Smooth muscle cell (in vitro differentiated cells): ENCODE measurements around the gene MRPL54. TPM values are rescaled to one million over a fixed set of nuclear protein-coding genes. Genes with fewer than 3 reads are reported as not detected.

ENCODE experiments used
- DNase-seq: peaks from one replicate; lab custom pipeline; 2025; ENCODE audit not compliant: unreplicated experiment; lab: John Stamatoyannopoulos, UW
- H2AFZ ChIP-seq: fragments of 200-600 bp; sonication (generic); 2 replicates; pipeline ENCODE4 v1.6.0; 2016; ENCODE audit warnings: antibody characterized with exemption, low read depth, mild to moderate bottlenecking
- H3F3A ChIP-seq: fragments of 200-600 bp; sonication (generic); 2 replicates; pipeline ENCODE4 v1.6.0; 2017; ENCODE audit warnings: antibody characterized with exemption, low read depth
- H3K27ac ChIP-seq: fragments of 200-600 bp; sonication (generic); 2 replicates; pipeline ENCODE4 v1.5.1; 2016; ENCODE audit warnings: low read depth, mild to moderate bottlenecking
- H3K27me3 ChIP-seq: fragments of 200-600 bp; sonication (generic); 2 replicates; pipeline ENCODE4 v1.6.1; 2016; ENCODE audit warnings: low read depth, mild to moderate bottlenecking
- H3K36me3 ChIP-seq: fragments of 200-600 bp; sonication (generic); 2 replicates; pipeline ENCODE4 v1.5.1; 2016; ENCODE audit warnings: low read depth
- H3K4me1 ChIP-seq: fragments of 200-600 bp; sonication (generic); 2 replicates; pipeline ENCODE4 v1.5.1; 2016; ENCODE audit warnings: low read depth
- H3K4me2 ChIP-seq: fragments of 200-600 bp; sonication (generic); 2 replicates; pipeline ENCODE4 v1.6.0; 2016; ENCODE audit warnings: mild to moderate bottlenecking
- H3K4me3 ChIP-seq: fragments of 200-600 bp; sonication (generic); 2 replicates; pipeline ENCODE4 v1.5.1; 2016; ENCODE audit warnings: mild to moderate bottlenecking
- H3K79me2 ChIP-seq: fragments of 200-600 bp; sonication (generic); 2 replicates; pipeline ENCODE4 v1.6.0; 2016; ENCODE audit warnings: low read depth, mild to moderate bottlenecking
- H3K9ac ChIP-seq: fragments of 200-600 bp; sonication (generic); 2 replicates; pipeline ENCODE4 v1.6.0; 2016; ENCODE audit warnings: low read depth
- H3K9me3 ChIP-seq: fragments of 200-600 bp; sonication (generic); replicated peaks from 2 replicates; pipeline ENCODE4 v1.5.1; 2016; ENCODE audit warnings: low read depth
- H4K20me1 ChIP-seq: fragments of 200-600 bp; sonication (generic); 2 replicates; pipeline ENCODE4 v1.6.0; 2016; ENCODE audit warnings: low read depth
- CTCF ChIP-seq: fragments of 200-600 bp; sonication (generic); IDR thresholded peaks from 2 replicates; pipeline ENCODE4 v1.5.1; 2017; ENCODE audit warnings: borderline replicate concordance, mild to moderate bottlenecking, antibody characterized with exemption; ENCODE audit not compliant: insufficient read depth, poor library complexity, severe bottlenecking
- WGBS: methylation state at CpG from one replicate; pipeline ENCODE4 v1.1.7; 2016; ENCODE audit warnings: low lambda C conversion rate; 5-methylcytosine and 5-hydroxymethylcytosine counted together
- polyA plus RNA-seq: library from polyadenylated mRNA; unstranded; fragments of >200 nt; fragmentation: Nextera tagmentation; extraction: Ambion mirVana; gene quantifications from 2 replicates; pipeline ENCODE4 v1.2.1, GENCODE V29; 2016
- total RNA-seq: library from RNA; depleted of rRNA; stranded (reverse); fragments of >200 nt; gene quantifications from 2 replicates; pipeline ENCODE4 v1.2.3, GENCODE V29; 2014

Gene MRPL54
- 19.5 and 33.8 TPM in 2 replicates for total RNA-seq
- 60.8 and 64.4 TPM in 2 replicates for polyA plus RNA-seq

GRCh38 chr19:3762501-3763459, at the start of gene MRPL54:
TSS of gene MRPL54 (plus strand) at chr19:3762682. CDS start at chr19:3762701, 19 bp downstream.
- H3K27ac ChIP-seq: peak within 1 kb of the TSS; percentile 93

GRCh38 chr19:3716147-3716668, 46.3 kb upstream of the MRPL54 start:
- Histone ChIP-seq H3K36me3 (no peaks in the 10 kb centered on the region), H3K27ac (no peak overlapping the region)
- WGBS: 94% methylated on average over 16 of the region's 16 CpGs

More at GRCh38 chr19:3762501-3763459, at the start of gene MRPL54:
- H3K4me1 ChIP-seq: peaks cover 3% of the 10 kb centered on the region
- no peak for TF ChIP-seq CTCF
- H3K9me3 ChIP-seq: no peaks in the 10 kb centered on the region
- no peaks in the 10 kb centered on the region for H4K20me1 ChIP-seq
- 5% methylated on average over 47 of the region's 47 CpGs for WGBS
- H3F3A ChIP-seq: peaks cover 6% of the 10 kb centered on the region
- H3K36me3 ChIP-seq: no peaks in the 10 kb centered on the region
- H3K79me2 ChIP-seq: peaks cover 28% of the 10 kb centered on the region
- H3K9ac ChIP-seq: peak within 1 kb of the TSS; percentile 96
- no peaks in the 10 kb centered on the region for H3K27me3 ChIP-seq
- peak; percentile 100 for DNase-seq
- peak within 1 kb of the TSS; percentile 82 for H3K4me2 ChIP-seq
- H2AFZ ChIP-seq: peak within 1 kb of the TSS; percentile 92
- H3K4me3 ChIP-seq: peak within 1 kb of the TSS; percentile 91

GRCh38 chr19:3719868-3720267, 42.6 kb upstream of the MRPL54 start:
- H3F3A ChIP-seq: no peaks in the 10 kb centered on the region
- H3K4me1 ChIP-seq: peaks cover 7% of the 10 kb centered on the region
- no peak overlapping the region for H3K4me2 ChIP-seq
- H2AFZ ChIP-seq: no peak overlapping the region
- no peak overlapping the region for H3K9ac ChIP-seq
- no peaks in the 10 kb centered on the region for H3K36me3 ChIP-seq
- H3K9me3 ChIP-seq: no peaks in the 10 kb centered on the region
- no peaks in the 10 kb centered on the region for H4K20me1 ChIP-seq
- WGBS: 88% methylated on average over 4 of the region's 4 CpGs
- no peak overlapping the region for H3K27ac ChIP-seq
- no peaks in the 10 kb centered on the region for H3K79me2 ChIP-seq
- no peak overlapping the region for H3K4me3 ChIP-seq
- DNase-seq: no peak
- TF ChIP-seq CTCF: no peak
- peaks cover 33% of the 10 kb centered on the region for H3K27me3 ChIP-seq

More at GRCh38 chr19:3716147-3716668, 46.3 kb upstream of the MRPL54 start:
- Histone ChIP-seq H3K9me3 (no peaks in the 10 kb centered on the region), H3K79me2 (no peaks in the 10 kb centered on the region), H2AFZ (no peak overlapping the region), H4K20me1 (no peaks in the 10 kb centered on the region), H3K27me3 (peaks cover 3% of the 10 kb centered on the region), H3K4me3 (no peak overlapping the region), H3K4me1 (no peaks in the 10 kb centered on the region), H3K9ac (no peak overlapping the region), H3K4me2 (no peak overlapping the region), H3F3A (no peaks in the 10 kb centered on the region)
- no peak for TF ChIP-seq CTCF
- no peak for DNase-seq
